Measurements from ENCODE around the gene SDF4.

DNA sequence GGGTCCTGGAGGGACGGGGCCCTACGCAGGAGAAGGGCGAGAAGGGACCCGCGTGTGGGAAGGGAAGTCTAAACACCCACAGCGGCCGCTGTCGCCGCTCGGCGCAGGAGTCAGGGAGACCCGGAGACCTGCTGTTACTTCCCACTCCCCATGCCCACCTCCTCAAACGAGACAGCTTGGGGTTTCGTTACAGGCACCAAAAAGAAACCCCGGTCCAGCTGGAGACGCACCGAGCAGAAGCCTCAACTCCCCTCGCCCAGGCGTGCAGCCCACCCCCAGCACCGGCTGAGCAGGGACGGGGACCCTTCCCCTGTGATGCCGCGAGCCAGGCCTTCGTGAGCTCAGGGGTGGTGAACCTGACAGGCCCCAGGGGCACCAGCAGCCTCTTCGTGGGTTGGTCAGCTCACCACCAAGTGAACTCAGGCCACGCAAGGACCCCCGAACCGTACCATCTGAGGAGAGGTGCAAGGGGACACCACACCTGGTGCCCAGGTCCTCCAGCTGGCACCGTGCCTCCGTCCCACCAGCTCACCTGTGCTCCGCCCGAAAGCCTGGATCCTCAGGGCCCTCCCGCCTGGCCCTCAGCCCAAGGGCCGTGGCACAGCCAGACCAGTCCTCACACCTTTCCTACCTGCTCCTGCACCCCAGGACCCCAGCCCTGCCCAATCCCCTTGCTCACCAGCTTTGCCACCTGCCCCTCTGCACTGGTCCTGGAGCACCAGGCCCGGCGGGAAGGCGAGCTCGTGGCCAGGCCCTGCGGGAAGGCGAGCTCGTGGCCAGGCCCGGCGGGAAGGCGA lies 5.0 kb downstream of the SDF4 start:
- TF ChIP-seq, protein P1, sequence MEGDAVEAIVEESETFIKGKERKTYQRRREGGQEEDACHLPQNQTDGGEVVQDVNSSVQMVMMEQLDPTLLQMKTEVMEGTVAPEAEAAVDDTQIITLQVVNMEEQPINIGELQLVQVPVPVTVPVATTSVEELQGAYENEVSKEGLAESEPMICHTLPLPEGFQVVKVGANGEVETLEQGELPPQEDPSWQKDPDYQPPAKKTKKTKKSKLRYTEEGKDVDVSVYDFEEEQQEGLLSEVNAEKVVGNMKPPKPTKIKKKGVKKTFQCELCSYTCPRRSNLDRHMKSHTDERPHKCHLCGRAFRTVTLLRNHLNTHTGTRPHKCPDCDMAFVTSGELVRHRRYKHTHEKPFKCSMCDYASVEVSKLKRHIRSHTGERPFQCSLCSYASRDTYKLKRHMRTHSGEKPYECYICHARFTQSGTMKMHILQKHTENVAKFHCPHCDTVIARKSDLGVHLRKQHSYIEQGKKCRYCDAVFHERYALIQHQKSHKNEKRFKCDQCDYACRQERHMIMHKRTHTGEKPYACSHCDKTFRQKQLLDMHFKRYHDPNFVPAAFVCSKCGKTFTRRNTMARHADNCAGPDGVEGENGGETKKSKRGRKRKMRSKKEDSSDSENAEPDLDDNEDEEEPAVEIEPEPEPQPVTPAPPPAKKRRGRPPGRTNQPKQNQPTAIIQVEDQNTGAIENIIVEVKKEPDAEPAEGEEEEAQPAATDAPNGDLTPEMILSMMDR (IDR thresholded peaks at IDR 0.05), result no peak
- TF ChIP-seq POLR2A (IDR thresholded peaks at IDR 0.05), result no peak

All from lower leg skin (tissue), 3 donors.